ENCODE data around the gene LECT2.

Gene LECT2

DNA sequence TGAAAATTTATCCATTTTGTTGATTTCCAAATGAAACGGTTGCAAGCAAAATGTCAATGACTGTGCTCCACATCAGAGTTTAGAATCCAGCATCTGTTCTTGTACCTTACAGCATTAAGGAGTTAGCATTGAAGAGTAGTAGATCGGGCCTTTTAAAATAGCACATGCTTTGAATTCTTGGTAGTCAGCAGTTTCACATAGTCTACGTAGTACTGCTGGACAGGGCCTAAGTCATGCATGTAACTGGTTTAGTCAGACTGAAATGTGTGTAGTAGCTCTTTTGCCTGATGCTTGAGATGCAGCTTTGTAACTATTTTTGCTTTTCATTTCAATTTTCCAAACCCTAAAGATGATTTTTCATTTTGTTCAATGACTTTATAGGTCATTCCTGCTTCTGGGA lies 19.8 kb downstream of the LECT2 start:
- DNase-seq (ENCODE audit: low spot score) = no peak

DNA sequence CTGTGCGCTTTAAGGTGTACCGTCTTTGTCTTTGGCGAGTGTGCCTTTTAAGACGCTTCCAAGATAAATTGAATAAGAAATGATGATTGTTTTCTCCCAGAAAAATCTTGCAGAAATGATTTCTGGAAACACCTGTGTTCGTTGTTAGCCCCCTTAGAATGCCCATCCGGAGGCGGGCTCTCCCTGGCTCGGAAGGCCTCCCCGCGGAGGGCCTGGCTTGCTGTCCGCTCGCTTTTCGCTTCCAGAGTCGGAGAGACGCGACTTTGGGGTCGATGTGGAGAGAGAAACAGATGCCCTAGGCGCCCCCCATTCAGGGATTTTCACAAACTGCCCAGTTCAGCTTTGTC lies 23.9 kb downstream of the LECT2 start:
- no peak for DNase-seq (ENCODE audit: low spot score)

DNA sequence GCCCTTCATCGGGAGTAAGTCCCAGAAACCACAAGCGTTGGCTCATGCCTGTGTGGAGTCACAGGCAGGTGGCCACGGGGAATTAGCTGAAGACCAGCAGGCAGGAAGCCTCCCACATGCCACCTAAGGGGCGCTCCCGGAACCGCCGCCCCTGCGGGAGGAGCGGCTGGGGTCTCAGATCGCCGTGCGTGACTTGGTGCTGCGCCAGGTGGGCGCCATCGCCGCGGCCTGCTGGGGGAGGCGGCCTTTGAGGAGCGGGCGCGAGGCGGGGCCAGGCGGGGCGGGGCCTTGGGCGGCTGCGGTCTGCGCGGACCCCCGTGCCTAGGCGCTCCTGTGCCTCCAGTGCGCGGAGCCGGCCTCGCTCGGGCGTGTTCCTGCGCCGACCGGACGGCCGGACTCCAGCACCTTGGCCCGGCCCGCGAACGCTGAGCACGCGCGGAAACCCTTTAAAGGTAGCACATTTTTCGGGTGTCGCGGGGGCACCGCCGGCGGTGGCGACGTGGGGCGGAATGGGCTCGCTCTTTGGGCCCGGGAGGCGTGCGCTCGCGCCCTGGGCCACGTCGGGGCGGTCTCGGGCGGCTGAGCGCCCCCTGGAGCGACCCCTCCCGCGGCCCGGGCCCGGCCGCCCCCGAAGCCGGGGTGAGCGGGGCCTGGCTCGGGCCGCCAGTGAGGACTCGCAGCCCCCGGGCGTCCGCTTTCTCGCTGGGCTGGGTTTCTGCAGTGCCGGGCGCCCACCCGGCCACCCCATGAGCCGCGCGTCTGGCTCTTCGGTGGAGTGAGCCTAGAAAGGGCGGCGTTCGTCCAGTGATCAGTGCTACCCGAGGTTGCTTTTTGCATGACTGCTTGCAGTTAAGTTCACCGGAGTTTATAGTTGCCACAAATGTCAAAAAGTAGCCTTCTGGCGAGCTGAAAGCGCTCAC lies 24.5 kb downstream of the LECT2 start:
- DNase-seq (ENCODE audit: low spot score) = no peak

DNA sequence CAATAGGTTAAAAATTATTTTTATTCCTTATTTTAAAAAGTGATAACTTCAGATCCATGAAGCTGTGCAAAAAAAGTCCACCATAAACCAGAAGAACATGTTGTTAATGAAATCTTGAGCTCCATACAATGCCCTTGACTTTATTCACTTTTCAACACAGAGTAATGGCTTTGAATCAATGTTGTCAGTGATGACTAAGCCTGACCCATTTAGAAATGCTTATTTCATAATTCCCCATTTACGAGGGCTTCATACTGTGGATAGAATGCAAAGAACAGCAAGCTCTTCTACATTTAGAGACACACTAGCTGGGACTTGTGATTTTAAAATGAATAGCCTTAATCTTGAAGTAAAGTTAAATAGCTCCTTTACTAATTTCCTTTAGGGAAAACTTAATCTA lies 33.4 kb downstream of the LECT2 start:
- no peak for DNase-seq (ENCODE audit: low spot score)

DNA sequence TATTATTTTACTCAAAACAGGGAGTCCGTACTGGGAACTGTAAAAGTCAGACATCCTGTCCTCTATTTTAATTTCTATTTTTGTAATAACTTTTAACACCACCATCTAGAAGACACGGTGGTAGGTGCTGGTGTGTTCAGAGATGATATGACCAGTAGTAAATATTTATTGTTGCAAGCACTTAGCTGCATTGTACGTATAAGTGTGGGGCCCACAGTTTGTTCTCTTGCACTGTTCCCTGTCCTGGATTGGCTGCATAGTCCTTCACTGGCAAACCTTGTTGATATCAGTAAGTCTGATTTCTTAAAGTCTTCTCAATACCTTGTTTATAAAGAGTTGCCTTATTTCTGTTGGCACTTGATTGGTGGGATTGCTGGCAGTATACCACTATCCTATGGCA lies 34.6 kb downstream of the LECT2 start:
- no peak for DNase-seq (ENCODE audit: low spot score)

DNA sequence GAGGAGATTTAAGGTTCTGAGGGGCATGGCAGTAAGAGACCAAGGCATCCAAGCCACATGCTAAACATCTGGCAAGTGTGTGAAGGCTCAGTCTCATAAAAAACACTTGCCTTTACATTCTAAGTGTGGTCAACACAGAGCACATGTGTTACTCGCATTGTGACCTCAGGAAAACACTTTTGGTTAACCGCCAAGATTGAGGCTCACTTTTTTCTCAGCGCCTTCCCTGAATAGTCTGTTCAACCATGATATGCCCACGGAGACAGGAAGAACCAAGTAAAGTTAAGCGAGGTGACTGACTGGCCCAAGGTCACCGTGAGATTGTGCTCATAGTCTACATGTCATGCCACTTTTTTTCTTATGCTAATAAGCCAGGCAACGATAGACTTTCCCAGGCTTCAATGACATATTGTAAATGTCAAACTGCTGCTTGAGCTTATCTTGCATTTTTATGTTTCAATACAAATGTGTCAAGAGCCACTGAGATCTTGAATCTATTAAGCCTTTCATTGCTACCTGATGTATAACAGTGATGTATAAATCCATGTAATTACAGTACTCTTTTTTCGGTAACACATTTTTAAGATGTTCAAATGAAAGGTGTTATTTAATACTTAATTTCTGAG lies 38.0 kb downstream of the LECT2 start:
- no peak for DNase-seq (ENCODE audit: low spot score)

DNA sequence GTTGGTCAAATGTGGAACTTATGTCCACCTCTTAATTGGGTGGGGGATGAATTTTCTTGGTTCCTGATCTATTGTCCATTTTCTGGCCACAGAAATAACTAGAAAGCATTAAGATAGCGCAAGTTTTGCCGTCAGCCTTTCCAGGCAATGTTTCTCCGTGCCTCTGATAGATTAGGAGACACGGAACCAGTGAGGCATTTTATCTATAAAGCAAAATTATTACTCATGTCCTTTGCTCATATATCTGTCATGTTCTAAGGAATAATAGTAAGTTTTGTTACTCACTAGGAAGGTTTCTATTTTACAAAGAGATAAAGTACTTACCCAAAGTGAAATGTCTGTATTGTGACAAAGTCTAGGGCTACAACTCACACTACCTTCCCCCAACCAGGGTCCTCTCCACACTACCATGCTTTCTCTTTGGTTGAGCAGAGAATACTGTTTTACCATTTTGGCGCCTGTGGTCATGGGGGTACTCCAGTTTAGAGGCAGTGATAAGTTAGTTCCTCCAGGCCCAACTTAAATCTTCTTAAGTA lies 39.2 kb downstream of the LECT2 start:
- DNase-seq (ENCODE audit: low spot score) = no peak

DNA sequence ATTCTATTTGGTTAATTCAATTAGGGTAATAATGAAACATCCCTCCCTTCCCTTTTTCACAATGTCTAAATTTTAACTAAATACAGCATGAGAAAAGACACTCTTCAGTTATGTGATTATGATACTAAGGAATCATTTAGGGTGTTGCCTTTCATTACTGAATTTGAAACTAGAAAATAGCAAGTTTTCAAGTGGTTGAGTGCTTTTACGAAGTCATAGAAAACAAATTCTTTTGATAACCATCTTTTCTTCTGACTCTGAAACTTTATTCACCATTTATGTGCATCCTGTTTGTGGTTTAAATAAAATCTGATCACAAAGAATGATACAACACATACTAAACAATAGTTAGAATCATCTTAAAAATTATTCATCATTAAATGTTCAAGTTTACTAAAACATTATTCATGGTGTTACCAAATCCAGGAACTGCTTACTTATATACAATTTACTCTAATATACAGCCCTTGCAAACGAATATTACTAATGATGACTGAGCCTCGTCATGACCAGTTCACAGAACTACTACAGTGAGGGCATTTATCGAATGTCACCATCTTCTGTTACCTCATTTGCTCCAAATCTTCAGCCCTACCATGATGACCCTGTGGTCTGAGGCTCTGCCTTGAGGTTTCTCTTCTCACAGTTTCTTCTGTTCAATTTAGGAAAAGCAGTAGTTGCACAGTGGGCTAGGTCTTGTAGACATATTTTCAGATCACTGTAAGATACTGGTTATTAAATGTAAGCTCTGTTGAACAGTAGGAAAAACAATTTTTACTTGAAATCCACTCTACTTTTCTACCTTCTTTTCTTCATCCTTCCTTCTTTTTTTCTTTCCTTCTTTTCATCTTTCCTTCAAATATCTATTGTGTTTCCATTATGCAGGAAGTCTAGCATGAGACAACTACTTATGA lies 40.8 kb downstream of the LECT2 start:
- no peak for DNase-seq (ENCODE audit: low spot score)

DNA sequence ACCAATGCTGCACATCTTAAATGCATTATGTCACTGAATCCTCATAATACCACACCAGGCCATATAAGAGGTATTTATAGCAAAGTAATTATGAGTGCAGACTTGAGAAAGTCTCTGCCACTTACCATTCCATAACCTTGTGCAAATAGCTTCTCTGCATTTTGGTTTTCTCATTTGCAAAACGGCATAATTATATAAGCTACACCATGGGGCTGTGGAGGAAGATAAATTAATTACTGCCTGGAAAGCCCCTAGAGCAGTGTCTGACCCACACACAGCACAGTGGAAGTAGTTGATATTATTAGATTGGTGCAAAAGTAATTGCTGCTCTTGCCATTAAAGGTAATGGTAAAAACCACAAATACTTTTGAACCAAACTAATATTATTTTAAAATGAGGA lies 49.6 kb downstream of the LECT2 start:
- DNase-seq (ENCODE audit: low spot score) = no peak

DNA sequence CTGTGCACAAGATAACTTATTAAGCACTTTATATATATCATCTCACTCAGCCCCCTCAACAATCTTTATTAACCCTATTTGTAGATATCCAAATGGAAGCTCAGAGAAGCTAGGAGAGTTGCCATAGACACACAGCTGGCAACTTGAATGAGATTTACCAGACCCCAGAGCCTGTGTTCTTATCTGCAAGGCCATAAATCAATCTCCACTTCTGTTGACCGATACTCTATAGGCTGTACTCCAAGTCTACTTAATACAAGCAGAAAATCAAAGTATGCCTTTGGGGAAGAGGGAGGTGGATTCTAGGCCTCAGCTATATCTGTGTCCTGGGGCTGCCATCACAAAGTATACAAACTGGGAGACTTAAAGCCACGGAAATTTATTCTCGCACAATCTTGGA lies 53.1 kb downstream of the LECT2 start:
- DNase-seq (ENCODE audit: low spot score) = no peak

DNA sequence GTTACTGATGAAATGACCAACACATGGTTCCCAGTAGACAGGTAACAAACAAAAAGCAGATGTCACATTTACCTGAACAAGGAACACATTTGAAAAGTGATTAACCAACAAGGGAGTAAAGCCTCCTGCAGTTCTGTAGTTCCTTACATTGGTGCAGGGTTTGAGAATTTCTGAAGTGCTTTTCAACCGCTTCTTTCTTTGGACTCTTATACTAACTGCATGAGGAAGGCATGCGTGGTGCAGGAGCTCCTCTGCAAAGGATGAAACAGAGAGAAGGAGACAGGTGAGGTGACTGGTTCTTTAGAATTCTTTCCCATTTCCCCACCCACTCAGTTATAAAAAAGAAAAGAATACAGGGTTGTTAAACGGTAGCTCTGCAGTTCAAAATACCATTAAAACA lies 54.5 kb downstream of the LECT2 start:
- no peak for DNase-seq (ENCODE audit: low spot score)

DNA sequence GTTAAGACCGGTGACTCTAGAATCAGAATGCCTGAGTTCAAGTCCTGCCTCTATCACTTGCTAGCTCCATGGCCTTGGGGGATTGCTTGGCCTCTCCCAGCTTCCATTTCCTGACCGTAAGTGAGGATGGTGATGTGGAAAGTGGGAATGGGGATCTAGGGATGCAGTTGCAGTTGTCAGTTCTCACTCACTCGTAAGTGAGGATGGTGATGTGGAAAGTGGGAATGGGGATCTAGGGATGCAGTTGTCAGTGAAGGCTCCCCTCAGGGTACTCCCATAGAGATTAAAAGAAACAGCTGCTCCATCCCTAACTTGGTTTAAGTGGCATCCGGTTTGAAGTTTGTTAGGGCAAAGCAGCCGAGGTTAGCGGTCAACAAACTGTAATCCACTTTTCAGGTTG lies 56.1 kb downstream of the LECT2 start:
- no peak for DNase-seq (ENCODE audit: low spot score)

All from Ammon's horn (tissue), 1 donor.